Epithelial cell of prostate (primary cell): Measurements from ENCODE around the gene SERPINA5.
"Not testable (repeated sequence)": the region's sequence is repeated elsewhere in the genome, so short reads cannot be mapped to it uniquely, and the experiment has no call there.

Source experiments
- DNase-seq: peaks from one replicate; pipeline ENCODE4 v3.0.0-alpha.2; 2011; ENCODE audit warnings: low read depth, low spot score
- H3K27ac ChIP-seq: fragments of 450-650 bp; 2 replicates; pipeline ENCODE4 v1.5.1; 2017; ENCODE audit warnings: mild to moderate bottlenecking

SERPINA5 gene

DNA sequence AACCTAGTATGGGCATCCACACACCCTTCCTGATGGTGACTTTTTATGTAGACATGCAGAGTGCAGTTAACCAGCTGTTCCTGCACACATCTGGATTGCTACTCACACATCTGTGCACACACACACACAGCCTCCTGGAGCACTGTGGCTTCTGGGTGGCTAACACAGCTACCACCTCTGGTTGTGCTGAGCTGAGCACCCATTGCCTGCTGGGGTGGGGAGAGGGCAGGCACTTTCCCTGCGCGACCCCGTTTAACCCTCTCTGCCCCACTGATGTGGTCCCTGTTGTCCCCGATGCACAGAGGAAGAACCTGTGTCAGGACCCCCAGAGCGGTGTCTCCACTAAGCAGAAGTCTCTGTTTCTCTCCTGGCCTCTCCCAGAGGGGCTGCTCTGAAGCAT lies 16.6 kb downstream of the SERPINA5 start:
- no peak overlapping the region for H3K27ac ChIP-seq
- no peak for DNase-seq

DNA sequence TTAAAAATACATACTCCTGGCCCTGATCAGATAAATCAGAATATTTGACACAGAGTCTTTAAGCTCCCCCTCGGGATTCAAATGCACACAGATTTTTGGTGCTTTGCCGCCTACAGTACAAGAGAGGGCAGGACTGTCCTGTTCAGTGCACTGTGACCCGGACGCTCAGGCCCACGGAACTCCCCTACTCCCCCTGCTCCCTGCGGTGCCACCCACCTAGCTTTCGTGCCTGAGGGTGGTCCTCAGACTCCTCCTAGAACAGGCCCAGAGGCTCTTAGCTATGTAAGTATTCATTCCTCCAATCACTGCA lies 17.2 kb downstream of the SERPINA5 start:
- H3K27ac ChIP-seq, result peak overlapping the region; percentile 92
- no peak for DNase-seq

DNA sequence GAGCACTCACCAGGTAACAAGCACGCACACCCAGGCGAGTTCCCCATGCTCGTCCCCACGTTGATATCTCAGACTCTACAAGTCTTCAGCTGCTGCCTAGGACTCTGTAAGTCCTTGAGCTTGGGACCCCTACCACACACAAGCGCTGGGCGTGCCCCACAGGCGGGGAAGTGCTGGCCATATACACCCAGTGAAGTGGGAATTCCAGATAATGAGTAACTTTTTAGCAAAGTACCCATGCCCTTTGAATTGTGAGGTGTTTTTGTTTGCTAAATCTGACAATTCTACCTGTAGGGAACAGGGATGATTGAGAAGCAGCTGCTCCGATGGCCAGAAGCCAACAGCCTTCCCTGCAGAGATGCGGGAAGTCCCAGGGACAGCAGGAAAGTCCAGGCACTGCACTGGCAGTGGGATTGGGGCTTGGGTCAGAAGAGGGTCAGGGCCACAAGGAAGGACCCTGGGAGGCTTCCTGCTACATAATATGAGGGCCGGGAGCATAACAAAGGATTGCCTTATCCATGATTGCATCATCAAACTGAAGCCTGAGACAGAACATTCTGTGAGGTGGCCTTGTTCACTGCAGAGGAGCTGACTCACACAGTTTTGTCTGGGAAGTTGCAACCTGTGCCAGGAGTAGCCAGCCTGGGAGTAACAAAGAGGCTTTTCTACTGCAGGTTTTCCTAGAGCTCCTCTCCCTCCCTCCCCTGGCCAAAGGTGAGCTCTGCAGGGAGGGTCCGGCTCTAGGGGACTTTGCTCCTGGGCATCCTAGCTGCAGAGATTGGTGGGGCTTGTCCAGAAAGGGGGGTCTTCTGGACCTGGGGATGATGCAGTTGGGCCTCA lies 17.8 kb downstream of the SERPINA5 start:
- H3K27ac ChIP-seq, result peak overlapping the region; percentile 92
- peak; percentile 95 for DNase-seq

DNA sequence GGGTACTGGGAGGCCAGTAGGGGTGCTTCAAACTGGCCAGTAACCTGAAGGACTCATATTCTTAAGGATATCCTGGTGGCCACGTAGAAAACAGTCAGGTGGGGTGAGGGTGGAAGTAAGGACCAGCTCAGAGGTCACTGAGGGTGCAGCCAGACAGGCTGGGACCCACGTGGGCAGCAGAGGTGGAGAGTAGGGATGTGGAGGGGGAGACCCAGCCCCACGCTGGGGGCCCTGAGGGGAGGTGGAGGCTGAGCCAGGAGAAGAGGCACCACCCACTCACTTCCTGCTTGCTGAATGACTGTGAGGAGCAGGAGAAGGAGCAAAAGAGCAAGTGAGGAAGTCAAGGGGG lies 18.4 kb downstream of the SERPINA5 start:
- H3K27ac ChIP-seq, result peak overlapping the region; percentile 92
- DNase-seq, result no peak

DNA sequence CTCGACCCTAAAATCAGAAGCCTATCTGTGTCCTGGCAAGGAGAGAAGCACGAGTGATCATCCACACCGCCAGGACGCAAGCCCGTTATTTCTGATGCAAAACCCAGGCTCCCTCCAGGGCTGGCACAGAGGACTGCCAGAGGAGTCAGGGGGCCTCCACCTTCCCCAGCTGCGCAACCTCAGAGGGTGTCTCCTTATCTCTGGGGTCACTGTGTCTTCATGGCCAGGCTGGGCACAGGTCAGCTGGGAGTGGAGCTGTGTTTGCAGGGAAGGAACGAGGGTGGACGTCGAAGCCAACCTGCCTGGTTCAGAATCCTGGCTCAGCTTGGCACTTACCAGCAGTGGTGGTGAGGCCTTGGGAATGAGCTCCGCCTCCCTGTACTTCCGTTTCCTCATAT lies 18.9 kb downstream of the SERPINA5 start:
- DNase-seq, result no peak
- H3K27ac ChIP-seq, result peak overlapping the region; percentile 92

DNA sequence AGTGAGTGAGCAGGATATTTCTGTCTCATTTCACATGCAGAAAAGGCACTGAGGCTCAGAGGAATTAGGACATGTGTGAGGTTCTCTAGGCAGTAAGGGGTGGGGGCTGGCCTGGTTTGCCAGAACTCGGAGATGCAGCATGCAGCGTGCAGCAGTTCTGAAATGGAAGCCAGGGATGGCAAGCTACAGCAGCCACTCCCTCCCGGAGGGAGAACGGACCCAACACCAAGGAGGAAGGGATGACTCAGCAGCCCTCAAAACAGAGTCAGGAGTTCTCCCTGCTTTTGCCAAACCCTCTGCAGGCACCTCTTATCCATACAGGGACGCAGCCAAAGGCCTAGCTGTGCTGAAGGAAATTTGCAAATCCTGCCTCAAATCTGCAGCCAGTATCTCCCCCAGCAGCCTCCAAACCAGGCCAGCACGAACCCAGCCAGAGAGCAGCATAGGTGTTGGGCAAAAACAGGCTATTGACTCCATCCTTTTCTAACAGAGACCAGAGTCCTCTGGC lies 20.7 kb downstream of the SERPINA5 start:
- peak overlapping the region; percentile 92 for H3K27ac ChIP-seq
- DNase-seq, result peak; percentile 44

DNA sequence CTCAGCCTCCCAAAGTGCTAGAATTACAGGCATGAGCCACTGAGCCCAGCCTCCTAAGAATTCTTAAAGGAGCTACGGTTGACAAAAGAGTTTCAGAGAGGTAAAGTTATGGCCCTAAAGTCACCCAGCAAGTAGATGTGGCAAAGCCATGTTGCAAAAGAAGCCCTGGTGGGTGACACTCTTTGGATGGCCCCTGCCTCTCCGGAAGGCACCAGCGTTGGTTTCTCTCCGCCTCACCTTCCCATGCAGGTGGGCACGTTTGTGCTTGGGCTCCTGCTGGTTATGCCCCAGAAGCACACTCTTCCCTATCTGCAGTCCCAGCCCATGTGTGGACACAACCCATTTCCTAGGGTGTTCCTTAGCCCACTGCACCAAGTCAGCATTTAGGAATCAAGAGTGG lies 21.5 kb downstream of the SERPINA5 start:
- no peak overlapping the region for H3K27ac ChIP-seq
- DNase-seq, result no peak

DNA sequence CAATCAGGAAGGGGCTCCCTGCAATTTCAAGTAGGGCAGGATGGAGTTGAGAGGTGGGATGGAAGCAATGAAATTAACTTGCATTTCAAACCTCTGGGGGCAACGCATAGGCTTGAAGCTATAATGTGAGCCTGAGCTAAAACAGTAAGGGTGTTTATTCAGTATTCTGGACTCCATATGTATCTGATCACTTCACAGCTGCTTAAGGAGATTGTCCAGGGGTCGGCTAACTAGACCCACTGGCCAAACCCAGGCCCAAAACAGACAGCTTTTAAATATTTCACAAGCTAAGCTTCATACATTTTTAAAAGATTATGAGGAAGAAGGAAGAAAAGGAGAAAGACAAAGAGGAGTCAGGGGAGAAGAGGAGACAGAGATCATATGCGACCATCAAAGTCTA lies 24.1 kb downstream of the SERPINA5 start:
- no peak for DNase-seq
- no peak overlapping the region for H3K27ac ChIP-seq

DNA sequence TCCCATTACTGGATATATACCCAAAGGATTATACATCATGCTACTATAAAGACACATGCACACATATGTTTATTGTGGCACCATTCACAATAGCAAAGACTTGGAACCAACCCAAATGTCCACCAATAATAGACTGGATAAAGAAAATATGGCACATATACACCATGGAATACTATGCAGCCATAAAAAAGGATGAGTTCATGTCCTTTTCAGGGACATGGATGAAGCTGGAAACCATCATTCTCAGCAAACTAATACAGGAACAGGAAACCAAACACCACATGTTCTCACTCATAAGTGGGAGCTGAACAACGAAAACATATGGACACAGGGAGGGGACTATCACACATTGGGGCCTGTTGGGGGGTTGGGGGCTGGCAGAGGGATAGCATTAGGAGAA lies 27.7 kb downstream of the SERPINA5 start:
- not testable (repeated sequence) for H3K27ac ChIP-seq, DNase-seq

DNA sequence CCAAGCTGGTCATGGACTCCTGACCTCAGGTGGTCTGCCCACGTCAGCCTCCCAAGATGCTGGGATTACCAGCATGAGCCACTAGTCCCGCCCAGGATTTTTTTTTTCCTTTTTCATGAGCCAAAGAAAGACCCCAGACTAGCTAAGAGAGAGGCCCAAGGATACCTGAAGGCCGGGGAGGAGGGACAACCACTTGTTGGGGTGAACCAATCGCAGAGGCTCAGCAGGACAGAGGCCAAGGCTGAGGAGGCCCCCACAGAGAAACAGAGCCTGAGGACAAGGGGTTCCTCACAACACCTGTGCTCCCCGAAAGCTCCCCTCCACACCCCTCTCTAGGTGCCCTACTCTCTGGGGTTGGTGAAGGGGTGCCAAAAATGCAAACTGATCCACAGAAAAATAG lies 30.0 kb downstream of the SERPINA5 start:
- H3K27ac ChIP-seq, result peak overlapping the region; percentile 74
- no peak for DNase-seq

DNA sequence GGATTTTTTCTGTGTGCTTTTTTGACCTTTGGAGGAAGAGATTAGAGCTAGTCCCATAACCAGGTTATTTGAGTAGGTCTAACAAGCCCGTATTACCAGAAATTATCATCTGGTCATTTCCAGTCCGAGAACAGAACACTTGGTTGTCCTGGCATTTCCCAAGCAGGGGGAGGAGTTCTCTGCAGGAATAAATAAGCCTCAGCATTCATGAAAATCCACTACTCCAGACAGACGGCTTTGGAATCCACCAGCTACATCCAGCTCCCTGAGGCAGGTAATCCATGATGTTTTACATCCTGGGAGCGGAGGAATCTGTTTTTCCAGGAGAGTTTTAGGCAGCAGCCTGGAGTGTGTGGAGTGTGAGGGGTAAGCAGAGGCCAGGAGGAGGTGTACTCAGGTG lies 30.9 kb downstream of the SERPINA5 start, which contains the start of gene SERPINA3:
TSS of gene SERPINA3 (plus strand) at position 218 of the 400 bp plus-strand sequence. CDS start 2,051 bp downstream, outside the sequence.
- no peak within 1 kb of the TSS for H3K27ac ChIP-seq
- DNase-seq, result no peak

DNA sequence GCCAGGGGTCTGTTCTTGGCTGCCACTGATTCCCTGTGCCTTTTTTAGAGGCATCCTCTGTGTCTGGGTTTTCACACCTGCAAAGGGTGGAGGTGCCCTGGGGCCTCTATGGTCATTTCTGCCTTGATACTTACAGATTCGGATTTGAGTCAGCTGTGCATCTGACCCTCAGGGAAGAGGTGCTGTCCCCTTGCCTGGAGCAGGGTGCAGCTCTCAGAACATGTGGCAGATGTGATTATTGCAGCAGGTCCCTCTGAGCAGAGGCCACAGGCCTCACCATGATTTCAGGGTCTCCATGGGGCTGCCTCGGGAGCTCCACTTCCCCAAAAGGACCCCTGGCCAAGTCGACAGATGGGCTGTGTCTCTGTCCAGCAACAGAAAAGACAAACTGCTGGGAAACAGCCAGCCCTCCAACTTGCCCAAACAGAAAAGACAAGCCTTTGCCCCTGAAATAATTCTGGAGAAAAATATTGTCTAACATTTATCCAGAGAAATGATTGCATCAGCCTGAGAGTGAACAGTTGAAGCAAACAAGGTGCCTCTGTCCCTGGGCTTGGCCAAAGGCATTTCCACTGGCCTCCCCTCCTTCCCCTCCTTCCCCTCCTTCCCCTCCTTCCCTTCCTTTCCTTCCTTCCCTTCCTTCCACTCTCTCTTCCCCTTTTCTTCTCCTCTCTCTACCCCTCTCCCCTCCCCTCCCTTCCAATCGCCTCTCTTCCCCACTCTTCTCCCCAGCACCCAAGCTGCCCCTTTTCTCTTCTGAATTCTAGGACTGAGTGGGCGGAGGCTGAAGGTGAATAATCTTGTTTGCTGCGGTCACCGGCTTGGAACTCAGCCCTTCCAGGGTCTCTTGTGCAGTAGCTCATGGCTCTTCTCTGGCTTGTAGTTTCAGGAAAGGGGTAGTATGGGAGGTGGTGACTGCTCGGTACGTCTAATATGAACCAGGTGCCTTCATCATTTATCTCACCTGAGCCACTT lies 31.6 kb downstream of the SERPINA5 start:
- no peak for DNase-seq

DNA sequence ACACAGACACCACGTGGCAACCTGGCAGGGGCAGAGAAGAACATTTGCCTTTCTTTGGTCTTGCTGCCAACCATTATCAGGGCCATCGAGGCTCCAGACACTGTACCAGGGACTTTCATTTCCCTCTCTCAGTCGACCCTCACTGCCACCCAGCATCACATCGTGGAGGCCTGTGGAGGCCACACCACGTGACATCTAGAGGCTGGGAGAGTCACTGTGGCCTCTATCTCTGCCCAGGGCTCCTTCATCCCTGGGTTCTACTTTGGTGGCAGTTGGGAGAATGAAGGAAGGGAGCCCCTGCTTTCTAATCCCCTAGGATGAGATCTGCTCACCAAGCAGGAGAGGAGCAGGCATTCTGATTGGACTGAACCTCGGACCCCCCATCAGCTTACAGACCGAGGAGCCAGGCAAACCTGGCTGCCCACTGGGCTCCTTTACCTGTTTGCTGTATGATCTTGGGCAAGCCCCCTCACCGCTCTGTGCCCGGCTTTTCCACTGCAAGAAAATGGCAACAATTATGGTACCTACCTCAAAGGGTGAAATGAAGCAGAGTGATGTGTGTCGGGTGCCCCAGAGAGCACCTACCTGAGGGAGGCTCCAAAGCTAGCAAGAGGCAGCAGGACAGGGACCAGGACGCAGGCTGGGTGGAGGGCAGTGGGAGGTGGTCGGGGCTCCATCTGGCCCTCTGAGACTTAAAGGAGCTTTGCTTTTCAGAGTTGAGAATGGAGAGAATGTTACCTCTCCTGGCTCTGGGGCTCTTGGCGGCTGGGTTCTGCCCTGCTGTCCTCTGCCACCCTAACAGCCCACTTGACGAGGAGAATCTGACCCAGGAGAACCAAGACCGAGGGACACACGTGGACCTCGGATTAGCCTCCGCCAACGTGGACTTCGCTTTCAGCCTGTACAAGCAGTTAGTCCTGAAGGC lies 32.8 kb downstream of the SERPINA5 start:
- no peak overlapping the region for H3K27ac ChIP-seq
- no peak for DNase-seq

More for the DNA sequence above, 31.6 kb downstream of the SERPINA5 start:
- no peak overlapping the region for H3K27ac ChIP-seq

DNA sequence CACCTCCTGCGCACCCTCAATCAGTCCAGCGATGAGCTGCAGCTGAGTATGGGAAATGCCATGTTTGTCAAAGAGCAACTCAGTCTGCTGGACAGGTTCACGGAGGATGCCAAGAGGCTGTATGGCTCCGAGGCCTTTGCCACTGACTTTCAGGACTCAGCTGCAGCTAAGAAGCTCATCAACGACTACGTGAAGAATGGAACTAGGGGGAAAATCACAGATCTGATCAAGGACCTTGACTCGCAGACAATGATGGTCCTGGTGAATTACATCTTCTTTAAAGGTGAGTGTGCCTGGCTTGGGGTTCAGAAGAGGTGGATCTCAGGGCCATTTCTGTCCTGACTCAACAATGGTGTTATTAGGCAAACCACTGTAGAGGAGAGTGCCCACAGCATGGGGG lies 33.6 kb downstream of the SERPINA5 start:
- DNase-seq, result no peak
- no peak overlapping the region for H3K27ac ChIP-seq

DNA sequence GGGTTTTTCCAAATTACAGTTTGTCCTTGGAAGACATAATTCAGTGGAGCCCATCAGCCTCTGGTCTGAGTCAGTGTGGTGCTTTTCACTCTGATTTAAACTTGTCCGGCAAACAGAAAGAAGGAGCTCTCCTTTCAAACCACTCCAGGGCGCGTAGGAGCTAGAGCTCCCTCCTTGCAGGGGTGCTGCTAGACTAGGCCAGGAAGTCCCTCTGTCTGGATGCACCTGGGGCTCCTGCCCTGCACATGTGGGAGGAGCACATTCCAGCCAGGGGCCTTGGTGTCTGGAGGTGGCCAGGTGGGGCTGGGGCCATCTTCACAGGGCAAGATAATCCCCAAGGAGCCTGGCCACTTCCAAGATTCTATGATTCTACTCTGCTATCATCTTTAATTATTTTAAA lies 34.0 kb downstream of the SERPINA5 start:
- DNase-seq, result no peak
- H3K27ac ChIP-seq, result no peak overlapping the region

DNA sequence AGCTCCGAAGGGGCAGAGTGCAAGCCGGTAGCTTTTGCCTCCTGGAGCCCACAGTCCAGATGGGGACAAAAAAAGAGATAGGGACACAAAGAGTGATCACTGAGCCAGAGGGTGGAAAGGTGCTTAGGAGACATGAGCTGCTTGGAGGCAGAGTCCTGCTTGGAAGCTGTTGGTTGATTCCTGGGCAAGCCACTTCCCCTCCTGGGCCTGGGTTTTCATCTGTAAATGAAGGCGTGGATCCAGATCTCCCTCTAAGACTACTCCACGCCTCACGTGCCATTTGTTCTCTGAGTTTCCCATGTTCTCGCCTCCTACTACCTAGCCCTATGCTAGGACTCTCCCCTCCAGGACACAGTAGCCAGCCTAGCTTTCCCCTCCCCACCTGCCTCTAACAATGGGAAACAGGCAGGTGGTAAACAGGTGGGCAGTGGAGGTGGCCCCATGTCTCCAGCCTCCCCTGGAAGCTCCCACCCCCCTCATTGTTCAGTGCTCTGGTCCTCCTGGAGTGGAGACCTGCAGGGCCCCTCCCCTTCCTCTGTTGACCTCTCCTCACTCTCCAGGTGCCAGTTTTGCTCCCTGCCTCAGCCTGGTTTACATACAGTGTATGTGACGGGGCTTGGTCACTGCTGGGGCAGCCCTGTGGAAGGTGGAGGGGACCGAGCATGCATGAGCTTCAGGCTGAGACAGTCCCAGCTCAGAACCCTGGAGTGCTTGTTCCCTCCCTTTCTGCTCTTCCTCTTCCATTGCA lies 34.8 kb downstream of the SERPINA5 start:
- DNase-seq, result no peak
- H3K27ac ChIP-seq, result no peak overlapping the region

DNA sequence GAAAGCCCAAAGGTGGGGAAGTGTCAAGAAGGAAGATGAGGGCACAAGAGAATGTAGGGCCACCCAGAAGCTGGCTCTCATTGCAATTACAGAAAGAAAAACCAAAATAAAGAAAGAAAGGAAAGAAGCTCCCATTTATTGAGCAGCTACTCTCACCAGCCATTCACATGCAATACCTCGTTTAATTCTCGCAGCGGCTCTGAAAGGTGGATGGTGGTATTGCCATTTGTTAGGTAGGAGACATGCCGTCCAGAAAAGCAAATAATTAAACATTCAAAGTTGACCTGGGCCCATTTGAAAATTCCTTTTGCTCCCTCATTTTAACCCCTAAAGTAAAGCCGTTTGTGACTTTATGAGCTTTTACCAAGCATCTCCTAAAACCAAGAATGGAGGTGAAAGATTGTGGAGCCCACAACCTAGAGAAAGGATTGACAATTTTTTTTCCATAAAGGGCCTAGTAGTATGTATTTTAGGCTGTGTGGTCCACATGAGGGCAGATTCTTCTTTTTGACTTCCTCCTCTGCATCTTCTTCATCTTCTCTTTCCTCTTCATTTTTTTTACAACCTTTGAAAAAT lies 36.2 kb downstream of the SERPINA5 start:
- no peak for DNase-seq
- no peak overlapping the region for H3K27ac ChIP-seq

DNA sequence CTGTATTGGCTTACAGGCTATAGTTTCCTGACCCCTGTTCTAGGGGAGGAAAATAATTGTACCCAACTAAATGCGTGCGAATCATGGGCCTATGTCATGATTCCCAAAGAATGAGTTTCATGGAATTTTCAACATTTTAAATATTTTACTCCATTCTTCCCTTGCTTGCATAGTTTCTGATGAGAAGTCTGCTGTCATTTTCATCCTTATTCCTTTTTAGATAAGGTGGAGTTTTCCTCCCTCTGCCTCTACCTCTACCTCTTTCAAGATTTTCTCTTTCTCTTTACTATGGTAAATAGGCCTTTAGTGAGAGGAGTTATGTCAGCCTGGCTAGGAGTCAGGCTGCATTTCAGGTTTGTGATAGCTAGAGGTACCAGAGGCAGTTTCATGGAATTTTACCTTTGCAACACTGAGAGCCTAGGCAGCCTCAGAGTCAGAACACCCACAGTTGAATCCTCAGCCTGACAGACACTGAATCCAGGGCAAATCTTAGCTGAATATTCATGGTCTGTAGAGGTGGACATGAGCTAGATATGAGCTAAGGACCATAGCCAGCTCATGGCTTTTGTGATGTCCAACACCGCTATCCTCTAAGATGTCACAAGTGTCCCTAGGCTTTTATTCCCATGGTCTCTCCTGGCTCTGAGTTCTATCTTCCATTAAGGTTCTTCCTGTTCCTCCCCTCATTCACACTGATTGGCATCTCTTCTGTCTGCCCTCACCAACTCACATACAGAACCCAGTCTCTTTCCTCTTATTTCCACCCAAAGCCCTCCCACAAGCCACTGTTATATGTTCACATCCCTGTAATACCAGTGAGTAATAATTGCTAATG lies 37.0 kb downstream of the SERPINA5 start:
- no peak for DNase-seq
- H3K27ac ChIP-seq, result no peak overlapping the region
